Ovary (tissue), 3 donors: ENCODE data around the gene PSMB7.

Experiments used
- CTCF ChIP-seq, 3 donors: fragments of 450-650 bp in 2 of 3; fragments of 200-600 bp in 1 of 3; IDR thresholded peaks; one replicate each; pipeline versions ENCODE4 v1.5.1 to v1.8.0; 2016 to 2022; ENCODE audit warnings: antibody characterized with exemption in 3 of 3, mild to moderate bottlenecking in 1 of 3
- EP300 ChIP-seq: sonication (generic); formaldehyde crosslinking; IDR thresholded peaks from one replicate; pipeline ENCODE4 v1.6.1; 2017; ENCODE audit warnings: antibody characterized with exemption
- POLR2A ChIP-seq: fragments of 450-650 bp; IDR thresholded peaks from one replicate; pipeline ENCODE4 v1.6.1; 2017; ENCODE audit warnings: antibody characterized with exemption, mild to moderate bottlenecking, moderate library complexity
- donor health status: DM: no; HTN: no; CAD: no.

GRCh38 chr9:124449381-124450151 is 34.3 kb upstream of the PSMB7 start:
- no peak for TF ChIP-seq CTCF (IDR thresholded peaks at IDR 0.05)
- no peak for TF ChIP-seq POLR2A
- TF ChIP-seq EP300: no peak
